Measurements from ENCODE around the gene SNTG2. TPM values are rescaled to one million over a fixed set of nuclear protein-coding genes. Genes with fewer than 3 reads are reported as not detected.
A peak's percentile ranks its signal among the peaks of the same experiment; 100 is the strongest.

The SNTG2 gene
- total RNA-seq, 1 donor from 2014 or later: 1.9 TPM

- TF ChIP-seq EZH2 (IDR thresholded peaks at IDR 0.05; ENCODE audit: insufficient read depth, low read length): no peak
- no peak for TF ChIP-seq CTCF (IDR thresholded peaks at IDR 0.05; ENCODE audit: insufficient read depth, low read depth, low read length)
- Mint-ChIP-seq H3K9me3 (ENCODE audit: unreplicated experiment) (no peaks in the 10 kb centered on the region), H3K4me1 (ENCODE audit: low read depth, unreplicated experiment) (peaks cover 8% of the 10 kb centered on the region), H3K4me3 (ENCODE audit: unreplicated experiment) (no peak overlapping the region), H3K27ac (ENCODE audit: unreplicated experiment) (no peak overlapping the region), H3K36me3 (ENCODE audit: low read depth, unreplicated experiment) (no peaks in the 10 kb centered on the region), H3K27me3 (ENCODE audit: low read depth, unreplicated experiment) (peaks cover 3% of the 10 kb centered on the region)
- H3K36me3 ChIP-seq (ENCODE audit: insufficient read depth, low read length): no peaks in the 10 kb centered on the region
- no peak overlapping the region for H2AFZ ChIP-seq (ENCODE audit: low read depth, low read length)
- H3K4me1 ChIP-seq (ENCODE audit: insufficient read depth, low read length): no peaks in the 10 kb centered on the region
- H3K9me3 ChIP-seq (ENCODE audit: insufficient read depth, low read depth, low read length): no peaks in the 10 kb centered on the region
- FAIRE-seq: no peak
- no peaks in the 10 kb centered on the region for H3K27me3 ChIP-seq (ENCODE audit: insufficient read depth, low read length)
- H3K4me2 ChIP-seq (ENCODE audit: low read length): no peak overlapping the region
- no peak overlapping the region for H3K4me3 ChIP-seq (ENCODE audit: insufficient read depth, low read depth, low read length)
- no peaks in the 10 kb centered on the region for H3K79me2 ChIP-seq (ENCODE audit: insufficient read depth, low read length)
- no peak for DNase-seq (ENCODE audit: low read depth)
- no peaks in the 10 kb centered on the region for H4K20me1 ChIP-seq (ENCODE audit: insufficient read depth, low read length)
- H3K27ac ChIP-seq (ENCODE audit: low read depth, low read length): no peak overlapping the region
- no peak overlapping the region for H3K9ac ChIP-seq (ENCODE audit: low read length)
Observed at GRCh38 chr2:974054-974453, 23.4 kb downstream of the SNTG2 start.

- DNase-seq (ENCODE audit: low read depth): no peak
- Mint-ChIP-seq H3K9me3 (ENCODE audit: unreplicated experiment) (no peaks in the 10 kb centered on the region), H3K27me3 (ENCODE audit: low read depth, unreplicated experiment) (peaks cover 3% of the 10 kb centered on the region), H3K27ac (ENCODE audit: unreplicated experiment) (no peak overlapping the region), H3K4me3 (ENCODE audit: unreplicated experiment) (no peak overlapping the region), H3K36me3 (ENCODE audit: low read depth, unreplicated experiment) (no peaks in the 10 kb centered on the region), H3K4me1 (ENCODE audit: low read depth, unreplicated experiment) (peaks cover 10% of the 10 kb centered on the region)
- Histone ChIP-seq H3K4me1 (ENCODE audit: insufficient read depth, low read length) (no peaks in the 10 kb centered on the region), H2AFZ (ENCODE audit: low read depth, low read length) (no peak overlapping the region), H3K27me3 (ENCODE audit: insufficient read depth, low read length) (no peaks in the 10 kb centered on the region), H3K9me3 (ENCODE audit: insufficient read depth, low read depth, low read length) (no peaks in the 10 kb centered on the region), H4K20me1 (ENCODE audit: insufficient read depth, low read length) (no peaks in the 10 kb centered on the region), H3K9ac (ENCODE audit: low read length) (no peak overlapping the region), H3K4me3 (ENCODE audit: insufficient read depth, low read depth, low read length) (no peak overlapping the region), H3K27ac (ENCODE audit: low read depth, low read length) (no peak overlapping the region), H3K4me2 (ENCODE audit: low read length) (no peak overlapping the region), H3K79me2 (ENCODE audit: insufficient read depth, low read length) (no peaks in the 10 kb centered on the region), H3K36me3 (ENCODE audit: insufficient read depth, low read length) (no peaks in the 10 kb centered on the region)
- peak; percentile 17 for FAIRE-seq
- TF ChIP-seq CTCF (IDR thresholded peaks at IDR 0.05; ENCODE audit: insufficient read depth, low read depth, low read length) (no peak), EZH2 (IDR thresholded peaks at IDR 0.05; ENCODE audit: insufficient read depth, low read length) (no peak)
Observed at GRCh38 chr2:974502-974901, 23.9 kb downstream of the SNTG2 start.

GRCh38 chr2:975095-975494 is 24.4 kb downstream of the SNTG2 start:
- H3K9ac ChIP-seq (ENCODE audit: low read length): no peak overlapping the region
- H3K36me3 ChIP-seq (ENCODE audit: insufficient read depth, low read length): no peaks in the 10 kb centered on the region
- peaks cover 10% of the 10 kb centered on the region for H3K4me1 Mint-ChIP-seq (ENCODE audit: low read depth, unreplicated experiment)
- no peaks in the 10 kb centered on the region for H4K20me1 ChIP-seq (ENCODE audit: insufficient read depth, low read length)
- no peak overlapping the region for H3K4me2 ChIP-seq (ENCODE audit: low read length)
- H3K79me2 ChIP-seq (ENCODE audit: insufficient read depth, low read length): no peaks in the 10 kb centered on the region
- H3K4me3 ChIP-seq (ENCODE audit: insufficient read depth, low read depth, low read length): no peak overlapping the region
- no peaks in the 10 kb centered on the region for H3K9me3 Mint-ChIP-seq (ENCODE audit: unreplicated experiment)
- no peak for DNase-seq (ENCODE audit: low read depth)
- H3K36me3 Mint-ChIP-seq (ENCODE audit: low read depth, unreplicated experiment): no peaks in the 10 kb centered on the region
- H3K27me3 ChIP-seq (ENCODE audit: insufficient read depth, low read length): no peaks in the 10 kb centered on the region
- H3K27me3 Mint-ChIP-seq (ENCODE audit: low read depth, unreplicated experiment): peaks cover 3% of the 10 kb centered on the region
- H3K4me3 Mint-ChIP-seq (ENCODE audit: unreplicated experiment): no peak overlapping the region
- H3K4me1 ChIP-seq (ENCODE audit: insufficient read depth, low read length): no peaks in the 10 kb centered on the region
- TF ChIP-seq EZH2 (IDR thresholded peaks at IDR 0.05; ENCODE audit: insufficient read depth, low read length) (no peak), CTCF (IDR thresholded peaks at IDR 0.05; ENCODE audit: insufficient read depth, low read depth, low read length) (no peak)
- H3K27ac ChIP-seq (ENCODE audit: low read depth, low read length): no peak overlapping the region
- FAIRE-seq: no peak
- no peaks in the 10 kb centered on the region for H3K9me3 ChIP-seq (ENCODE audit: insufficient read depth, low read depth, low read length)
- H2AFZ ChIP-seq (ENCODE audit: low read depth, low read length): no peak overlapping the region
- H3K27ac Mint-ChIP-seq (ENCODE audit: unreplicated experiment): no peak overlapping the region
